ENCODE results near the gene LIPT2.

The LIPT2 gene

DNA sequence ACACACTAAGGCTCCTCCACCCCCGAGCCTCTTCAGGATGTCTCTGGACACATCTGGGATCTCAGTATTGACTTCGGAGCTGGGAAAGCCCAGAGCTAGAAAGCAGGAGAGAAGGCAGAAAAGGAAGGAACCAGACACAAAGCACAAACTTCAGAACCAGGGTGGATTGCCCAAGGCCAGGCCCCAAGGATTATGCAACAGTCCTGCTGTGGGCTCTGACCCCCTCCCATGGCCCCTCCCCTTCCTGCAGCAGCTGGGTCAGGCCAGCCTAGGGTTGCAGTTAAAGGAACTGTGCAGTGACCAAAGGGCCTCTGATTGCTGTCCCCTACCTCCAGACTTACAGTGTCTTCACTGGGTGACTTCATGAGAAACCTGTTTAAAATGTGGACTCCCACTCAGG is 31.5 kb downstream of the LIPT2 start:
- Histone ChIP-seq H3K27ac (ENCODE audit: insufficient read depth in 1 of 2, low read depth in 1 of 2, low read length in 2 of 2, poor library complexity in 1 of 2, severe bottlenecking in 2 of 2) (peak overlapping the region; percentile 16 to 49), H3K4me3 (ENCODE audit: control insufficient read depth in 1 of 7, extremely low read depth in 1 of 7, insufficient read depth in 4 of 7, low read depth in 2 of 7, low read length in 6 of 7) (peak overlapping the region in 6 of 7 experiments; percentile 26 to 67 (median 56)), H3K9me3 (ENCODE audit: control extremely low read depth in 1 of 5, control insufficient read depth in 4 of 5, insufficient read depth in 2 of 5, low read depth in 1 of 5, low read length in 4 of 5) (no peaks in the 10 kb centered on the region), H3K27me3 (replicated peaks in 2 of 5; ENCODE audit: control insufficient read depth in 4 of 5, insufficient read depth in 5 of 5, low read length in 4 of 5) (peaks cover 0 to 2% (median 0%) of the 10 kb centered on the region in 5 experiments), H3K36me3 (ENCODE audit: control insufficient read depth in 4 of 4, insufficient read depth in 4 of 4, low read length in 3 of 4) (peaks cover 0 to 5% (median 3%) of the 10 kb centered on the region in 4 experiments), H3K4me1 (ENCODE audit: control extremely low read depth in 1 of 4, control insufficient read depth in 4 of 4, insufficient read depth in 4 of 4, low read length in 3 of 4) (peaks cover 13 to 55% (median 36%) of the 10 kb centered on the region in 4 experiments)
- ChIA-PET CTCF (interaction anchor here (0.7 to 5.6 kb wide), 7 partner anchors 8 to 109 kb away, joined by 3 to 58 read pairs (median 3); partner anchors contain the start of gene PGM2L1), POLR2A (no interaction called here)
- peak in 1 of 3 donors; percentile 41 for DNase-seq
- WGBS (ENCODE audit: insufficient coverage) = 29% methylated on average over 2 of the region's 2 CpGs

- Histone ChIP-seq H3K4me1 (ENCODE audit: control extremely low read depth in 1 of 4, control insufficient read depth in 4 of 4, insufficient read depth in 4 of 4, low read length in 3 of 4) (peaks cover 13 to 53% (median 31%) of the 10 kb centered on the region in 4 experiments), H3K9me3 (ENCODE audit: control extremely low read depth in 1 of 5, control insufficient read depth in 4 of 5, insufficient read depth in 2 of 5, low read depth in 1 of 5, low read length in 4 of 5) (no peaks in the 10 kb centered on the region), H3K4me3 (ENCODE audit: control insufficient read depth in 1 of 7, extremely low read depth in 1 of 7, insufficient read depth in 4 of 7, low read depth in 2 of 7, low read length in 6 of 7) (peak overlapping the region in 4 of 7 experiments; percentile 31 to 67 (median 64)), H3K27me3 (replicated peaks in 2 of 5; ENCODE audit: control insufficient read depth in 4 of 5, insufficient read depth in 5 of 5, low read length in 4 of 5) (no peaks in the 10 kb centered on the region), H3K27ac (ENCODE audit: insufficient read depth in 1 of 2, low read depth in 1 of 2, low read length in 2 of 2, poor library complexity in 1 of 2, severe bottlenecking in 2 of 2) (peak overlapping the region in 1 of 2 experiments; percentile 55), H3K36me3 (ENCODE audit: control insufficient read depth in 4 of 4, insufficient read depth in 4 of 4, low read length in 3 of 4) (peaks cover 0 to 13% (median 3%) of the 10 kb centered on the region in 4 experiments)
- WGBS (ENCODE audit: insufficient coverage) = 45% methylated on average over 2 of the region's 2 CpGs
- POLR2A ChIA-PET = no interaction called here
- CTCF ChIA-PET = interaction anchor here (1.1 to 5.6 kb wide), 3 partner anchors 9 to 110 kb away, joined by 4 to 58 read pairs (median 5); no protein-coding TSS in a partner anchor
- peak; percentile 45 to 87 (median 82) for DNase-seq
These were observed 32.9 kb downstream of the LIPT2 start for GRCh38 chr11:74460481-74461154.

GRCh38 chr11:74460065-74460464 is 33.5 kb downstream of the LIPT2 start:
- Histone ChIP-seq H3K4me1 (ENCODE audit: control extremely low read depth in 1 of 4, control insufficient read depth in 4 of 4, insufficient read depth in 4 of 4, low read length in 3 of 4) (peaks cover 13 to 53% (median 31%) of the 10 kb centered on the region in 4 experiments), H3K27me3 (replicated peaks in 2 of 5; ENCODE audit: control insufficient read depth in 4 of 5, insufficient read depth in 5 of 5, low read length in 4 of 5) (no peaks in the 10 kb centered on the region), H3K36me3 (ENCODE audit: control insufficient read depth in 4 of 4, insufficient read depth in 4 of 4, low read length in 3 of 4) (peaks cover 0 to 13% (median 3%) of the 10 kb centered on the region in 4 experiments), H3K9me3 (ENCODE audit: control extremely low read depth in 1 of 5, control insufficient read depth in 4 of 5, insufficient read depth in 2 of 5, low read depth in 1 of 5, low read length in 4 of 5) (no peaks in the 10 kb centered on the region), H3K4me3 (ENCODE audit: control insufficient read depth in 1 of 7, extremely low read depth in 1 of 7, insufficient read depth in 4 of 7, low read depth in 2 of 7, low read length in 6 of 7) (peak overlapping the region in 3 of 7 experiments; percentile 63 to 67 (median 64)), H3K27ac (ENCODE audit: insufficient read depth in 1 of 2, low read depth in 1 of 2, low read length in 2 of 2, poor library complexity in 1 of 2, severe bottlenecking in 2 of 2) (peak overlapping the region in 1 of 2 experiments; percentile 0)
- 94% methylated on average over 2 of the region's 4 CpGs for WGBS (ENCODE audit: insufficient coverage)
- no peak for DNase-seq
- POLR2A ChIA-PET = no interaction called here
- CTCF ChIA-PET = interaction anchor here (0.6 to 5.6 kb wide), 4 partner anchors 9 to 111 kb away, joined by 3 to 58 read pairs (median 4); no protein-coding TSS in a partner anchor

DNA sequence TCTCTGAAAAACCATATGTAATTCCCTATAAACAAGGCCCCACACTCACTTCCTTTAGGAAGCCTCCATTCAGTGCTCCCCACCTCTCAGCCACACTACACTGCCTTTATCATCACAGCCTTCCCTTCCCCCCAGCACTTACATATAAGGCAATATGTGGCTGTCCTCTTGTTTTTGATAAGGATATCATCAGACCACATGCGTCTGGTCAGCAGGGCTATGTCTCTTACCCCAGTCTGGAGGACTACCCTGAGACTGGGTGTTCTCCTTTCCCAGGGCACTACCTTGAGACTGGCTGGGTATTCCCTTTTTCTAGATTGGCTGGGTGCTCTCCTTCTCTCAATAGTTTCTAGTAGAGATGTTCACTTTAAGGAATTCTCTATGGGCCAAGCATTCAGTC is 33.9 kb downstream of the LIPT2 start:
- Histone ChIP-seq H3K9me3 (ENCODE audit: control extremely low read depth in 1 of 5, control insufficient read depth in 4 of 5, insufficient read depth in 2 of 5, low read depth in 1 of 5, low read length in 4 of 5) (no peaks in the 10 kb centered on the region), H3K36me3 (ENCODE audit: control insufficient read depth in 4 of 4, insufficient read depth in 4 of 4, low read length in 3 of 4) (peaks cover 0 to 13% (median 3%) of the 10 kb centered on the region in 4 experiments), H3K4me1 (ENCODE audit: control extremely low read depth in 1 of 4, control insufficient read depth in 4 of 4, insufficient read depth in 4 of 4, low read length in 3 of 4) (peaks cover 13 to 50% (median 31%) of the 10 kb centered on the region in 4 experiments), H3K4me3 (ENCODE audit: control insufficient read depth in 1 of 7, extremely low read depth in 1 of 7, insufficient read depth in 4 of 7, low read depth in 2 of 7, low read length in 6 of 7) (peak overlapping the region in 2 of 7 experiments; percentile 23 to 67), H3K27ac (ENCODE audit: insufficient read depth in 1 of 2, low read depth in 1 of 2, low read length in 2 of 2, poor library complexity in 1 of 2, severe bottlenecking in 2 of 2) (peak overlapping the region in 1 of 2 experiments; percentile 0), H3K27me3 (replicated peaks in 2 of 5; ENCODE audit: control insufficient read depth in 4 of 5, insufficient read depth in 5 of 5, low read length in 4 of 5) (no peaks in the 10 kb centered on the region)
- CTCF ChIA-PET = interaction anchor here (0.6 to 5.6 kb wide), 3 partner anchors 9 to 111 kb away, joined by 3 to 58 read pairs (median 4); no protein-coding TSS in a partner anchor
- no peak for DNase-seq
- POLR2A ChIA-PET = no interaction called here
- WGBS (ENCODE audit: insufficient coverage) = 0% methylated on average over 1 of the region's 1 CpG

DNA sequence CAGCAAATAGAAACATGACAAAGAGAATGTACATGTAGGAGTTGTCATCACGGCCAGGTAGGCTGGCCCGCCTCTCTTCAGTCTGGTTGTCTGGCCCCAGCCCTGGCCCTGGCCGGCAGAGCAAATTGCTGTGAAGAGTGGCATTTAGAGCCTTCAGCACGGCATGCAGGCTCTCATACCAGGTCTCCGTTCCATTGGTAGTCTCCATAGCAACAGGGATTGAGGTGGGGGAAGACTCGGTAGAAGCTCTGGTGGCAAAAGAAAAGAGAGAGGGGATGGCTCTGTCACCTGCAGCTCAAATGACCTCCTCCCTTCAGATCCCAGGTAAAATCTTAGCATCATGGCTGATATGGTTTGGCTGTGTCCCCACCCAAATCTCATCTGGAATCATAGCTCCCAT is 36.2 kb downstream of the LIPT2 start:
- no peak for DNase-seq
- Histone ChIP-seq H3K9me3 (ENCODE audit: control extremely low read depth in 1 of 5, control insufficient read depth in 4 of 5, insufficient read depth in 2 of 5, low read depth in 1 of 5, low read length in 4 of 5) (no peaks in the 10 kb centered on the region), H3K4me3 (ENCODE audit: control insufficient read depth in 1 of 7, extremely low read depth in 1 of 7, insufficient read depth in 4 of 7, low read depth in 2 of 7, low read length in 6 of 7) (no peak overlapping the region), H3K36me3 (ENCODE audit: control insufficient read depth in 4 of 4, insufficient read depth in 4 of 4, low read length in 3 of 4) (peaks cover 0 to 13% (median 3%) of the 10 kb centered on the region in 4 experiments), H3K27ac (ENCODE audit: insufficient read depth in 1 of 2, low read depth in 1 of 2, low read length in 2 of 2, poor library complexity in 1 of 2, severe bottlenecking in 2 of 2) (no peak overlapping the region), H3K27me3 (replicated peaks in 2 of 5; ENCODE audit: control insufficient read depth in 4 of 5, insufficient read depth in 5 of 5, low read length in 4 of 5) (no peaks in the 10 kb centered on the region), H3K4me1 (ENCODE audit: control extremely low read depth in 1 of 4, control insufficient read depth in 4 of 4, insufficient read depth in 4 of 4, low read length in 3 of 4) (peaks cover 8 to 31% (median 28%) of the 10 kb centered on the region in 4 experiments)
- CTCF ChIA-PET = interaction anchor here (1.0 to 1.8 kb wide), 5 partner anchors 8 to 183 kb away, joined by 3 to 7 read pairs (median 5); no protein-coding TSS in a partner anchor
- WGBS (ENCODE audit: insufficient coverage) = 99% methylated on average over 6 of the region's 6 CpGs
- POLR2A ChIA-PET = interaction anchor here (0.5 kb wide), 1 partner anchor 176 kb away, joined by 8 read pairs; no protein-coding TSS in a partner anchor

DNA sequence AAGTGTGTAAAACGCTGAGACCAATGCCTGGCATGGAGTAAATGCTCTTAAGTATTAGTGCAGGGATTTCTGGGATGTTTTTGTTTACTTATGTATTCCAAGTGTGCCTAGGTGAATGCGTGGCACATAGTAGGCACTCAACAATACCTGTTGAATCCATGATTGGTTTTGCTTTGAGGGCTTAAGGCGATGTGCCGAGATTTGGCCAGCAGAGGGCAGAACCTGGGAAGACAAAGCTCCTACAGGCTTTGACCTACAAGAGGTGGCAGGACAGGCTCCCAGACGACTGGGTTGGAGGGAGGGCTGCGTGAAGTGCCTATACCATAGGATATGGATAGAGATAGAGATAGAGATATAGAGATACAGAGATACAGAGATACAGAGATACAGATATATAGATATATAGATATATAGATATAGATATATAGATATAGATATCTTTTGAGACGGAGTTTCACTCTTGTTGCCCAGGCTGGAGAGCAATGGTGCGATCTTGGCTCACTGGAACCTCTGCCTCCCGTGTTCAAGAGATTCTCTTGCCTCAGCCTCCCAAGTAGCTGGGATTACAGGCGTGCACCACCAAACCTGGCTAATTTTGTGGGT is 40.0 kb downstream of the LIPT2 start:
- ChIA-PET CTCF (interaction anchor here (0.9 to 8.4 kb wide), 22 partner anchors 9 to 198 kb away, joined by 3 to 242 read pairs (median 5); no protein-coding TSS in a partner anchor), POLR2A (no interaction called here)
- DNase-seq = peak; percentile 68 to 77 (median 69)
- Histone ChIP-seq H3K4me3 (ENCODE audit: control insufficient read depth in 1 of 7, extremely low read depth in 1 of 7, insufficient read depth in 4 of 7, low read depth in 2 of 7, low read length in 6 of 7) (no peak overlapping the region), H3K27me3 (replicated peaks in 2 of 5; ENCODE audit: control insufficient read depth in 4 of 5, insufficient read depth in 5 of 5, low read length in 4 of 5) (no peaks in the 10 kb centered on the region), H3K36me3 (ENCODE audit: control insufficient read depth in 4 of 4, insufficient read depth in 4 of 4, low read length in 3 of 4) (peaks cover 0 to 13% (median 3%) of the 10 kb centered on the region in 4 experiments), H3K27ac (ENCODE audit: insufficient read depth in 1 of 2, low read depth in 1 of 2, low read length in 2 of 2, poor library complexity in 1 of 2, severe bottlenecking in 2 of 2) (no peak overlapping the region), H3K9me3 (ENCODE audit: control extremely low read depth in 1 of 5, control insufficient read depth in 4 of 5, insufficient read depth in 2 of 5, low read depth in 1 of 5, low read length in 4 of 5) (no peaks in the 10 kb centered on the region), H3K4me1 (ENCODE audit: control extremely low read depth in 1 of 4, control insufficient read depth in 4 of 4, insufficient read depth in 4 of 4, low read length in 3 of 4) (peaks cover 0 to 5% (median 1%) of the 10 kb centered on the region in 4 experiments)
- 46% methylated on average over 6 of the region's 10 CpGs for WGBS (ENCODE audit: insufficient coverage)
